K562 (cell line): ENCODE data around the gene UBE2L3. TPM values are rescaled to one million over a fixed set of nuclear protein-coding genes. Genes with fewer than 3 reads are reported as not detected.
A peak's percentile ranks its signal among the peaks of the same experiment; 100 is the strongest.

Experiments
- ATF3 ChIP-seq, 2 experiments: fragments of 450-650 bp in 1 of 2; sonication (generic) in 1 of 2; formaldehyde crosslinking in 1 of 2; IDR thresholded peaks in 1 of 2; conservative IDR thresholded peaks in 1 of 2; 2 replicates each; pipeline versions ENCODE4 v1.6.1 to v1.8.1; 2016 to 2023; ENCODE audit warnings: mild to moderate bottlenecking in 2 of 2, moderate library complexity in 2 of 2, inconsistent platforms in 1 of 2, missing genetic modification reagents in 1 of 2
- DDX20 ChIP-seq: fragments of 450-650 bp; IDR thresholded peaks from 2 replicates; pipeline ENCODE4 v1.6.1; 2016; ENCODE audit warnings: missing genetic modification characterization, low read depth, mild to moderate bottlenecking, missing compliant biosample characterization, moderate library complexity
- ETS2 ChIP-seq: IDR thresholded peaks from 2 replicates; pipeline ENCODE4 v1.6.1; 2016; ENCODE audit warnings: borderline replicate concordance, missing genetic modification characterization, mild to moderate bottlenecking, moderate library complexity, missing compliant biosample characterization; ENCODE audit not compliant: poor library complexity, severe bottlenecking
- GATAD2A ChIP-seq: fragments of 450-650 bp; IDR thresholded peaks from 2 replicates; pipeline ENCODE4 v1.6.1; 2017
- HLTF ChIP-seq: fragments of 450-650 bp; IDR thresholded peaks from 2 replicates; pipeline ENCODE4 v1.6.1; 2016
- MYC ChIP-seq, 2 experiments: fragments of 250-450 bp in 1 of 2; sonication (Bioruptor Pico) in 1 of 2; IDR thresholded peaks; 2 replicates each; pipeline versions ENCODE4 v1.5.1 to v1.6.1; 2012 to 2021; ENCODE audit warnings: low read depth in 2 of 2, borderline replicate concordance in 1 of 2, improper control_type of control experiment in 1 of 2, low read length in 1 of 2, mild to moderate bottlenecking in 1 of 2, moderate library complexity in 1 of 2
- NCOA2 ChIP-seq, 2 experiments: fragments of 450-650 bp; IDR thresholded peaks; 2 replicates each; pipeline ENCODE4 v1.6.1; 2018; ENCODE audit warnings: mild to moderate bottlenecking in 2 of 2, moderate library complexity in 1 of 2; ENCODE audit not compliant: partially characterized antibody in 2 of 2
- SIN3A ChIP-seq, 2 experiments: fragments of 150-350 bp in 1 of 2; IDR thresholded peaks; 2 replicates each; pipeline ENCODE4 v1.6.1; 2011 to 2016; ENCODE audit warnings: borderline replicate concordance in 2 of 2, low read depth in 2 of 2, low read length in 2 of 2, mild to moderate bottlenecking in 2 of 2, moderate library complexity in 2 of 2; ENCODE audit not compliant: control insufficient read depth in 1 of 2
- STAT6 ChIP-seq: sonication (generic); formaldehyde crosslinking; IDR thresholded peaks from 2 replicates; pipeline ENCODE4 v1.8.1; 2023; ENCODE audit warnings: mild to moderate bottlenecking, missing genetic modification reagents
- ZBTB40 ChIP-seq, 2 experiments: fragments of 450-650 bp in 1 of 2; sonication (generic) in 1 of 2; formaldehyde crosslinking in 1 of 2; IDR thresholded peaks; 2 replicates each; pipeline versions ENCODE4 v1.7.1 to v1.9.0; 2016 to 2022; ENCODE audit warnings: inconsistent platforms in 1 of 2, mild to moderate bottlenecking in 1 of 2, missing genetic modification reagents in 1 of 2
- ZC3H4 ChIP-seq: sonication (generic); formaldehyde crosslinking; IDR thresholded peaks from 2 replicates; pipeline ENCODE4 v1.9.0; 2021; ENCODE audit warnings: missing genetic modification reagents, borderline replicate concordance
- ZFP36 ChIP-seq: fragments of 150-350 bp; IDR thresholded peaks from 2 replicates; pipeline ENCODE4 v1.6.1; 2018; ENCODE audit warnings: low read length, low read depth; ENCODE audit not compliant: partially characterized antibody
- ZFPM2 ChIP-seq: fragments of 250-450 bp; sonication (Bioruptor Pico); IDR thresholded peaks from 2 replicates; pipeline ENCODE4 v1.5.1; 2022; ENCODE audit warnings: mild to moderate bottlenecking
- polyA plus RNA-seq, 8 experiments: library from polyadenylated mRNA; depleted of rRNA in 4 of 8; stranded (reverse) in 5 of 8; unstranded in 3 of 8; fragments of >200 nt; fragmentation: Nextera tagmentation in 2 of 8; fragmentation: Illumina TruSeq in 1 of 8; extraction: Ambion mirVana in 2 of 8; extraction: Trizol in 1 of 8; gene quantifications; 2 replicates each; pipeline versions ENCODE4 v1.2.1 to v1.2.3, GENCODE V29; 2011 to 2014; ENCODE audit warnings: inconsistent platforms in 1 of 8, missing spikeins in 1 of 8
- total RNA-seq, 7 experiments: library from RNA; depleted of rRNA in 6 of 7; stranded (reverse); fragments of >200 nt in 6 of 7; fragmentation: Illumina TruSeq in 2 of 7; extraction: Trizol in 2 of 7; gene quantifications; 2 replicates each; pipeline versions ENCODE4 v1.2.1 to v1.2.3, GENCODE V29; 2011 to 2021; ENCODE audit warnings: low replicate concordance in 1 of 7

UBE2L3 gene
- total and polyA plus RNA-seq, 9 of the 15 experiments (the other 6 are each of a cell fraction or from before 2014, with no cell fraction given) = 215 to 625 (median 285) TPM

- TF ChIP-seq STAT6 (CRISPR knock-in tag) (peak; percentile 68; the same call in 1 of the 2 replicates), GATAD2A (no peak), HLTF (no peak), ZC3H4 (CRISPR knock-in tag) (no peak), ZBTB40 (IDR thresholded peaks at IDR 0.05) (no peak), ZBTB40 (CRISPR knock-in tag; IDR thresholded peaks at IDR 0.05) (no peak), DDX20 (tag) (no peak), ZFP36 (peak; percentile 43), ETS2 (no peak), NCOA2 (IDR thresholded peaks at IDR 0.05; ENCODE audit: partially characterized antibody in 2 of 2) (no peak), ZFPM2 (CRISPR knock-in tag) (no peak), SIN3A (IDR thresholded peaks at IDR 0.05; ENCODE audit: borderline replicate concordance in 2 of 2, control insufficient read depth in 1 of 2, low read depth in 2 of 2, low read length in 2 of 2) (peak in 1 of 2 experiments; percentile 99; a peak in 2 of 4 replicates), ATF3 (IDR thresholded peaks at IDR 0.05) (no peak), ATF3 (CRISPR knock-in tag; conservative IDR thresholded peaks at IDR 0.05) (peak; percentile 90), MYC (IDR thresholded peaks at IDR 0.05; ENCODE audit: low read depth, low read length) (peak; percentile 100), MYC (CRISPR knock-in tag; IDR thresholded peaks at IDR 0.05; ENCODE audit: borderline replicate concordance, low read depth) (no peak)
Measured at GRCh38 chr22:21652010-21652546, 84.6 kb downstream of the UBE2L3 start (continued).
